Limb (tissue), 2 donors: Measurements from ENCODE around the gene LCN15.
A peak's percentile ranks its signal among the peaks of the same experiment; 100 is the strongest.

Source experiments
- DNase-seq, 2 donors: peaks; one replicate each; pipeline ENCODE4 v3.0.0-alpha.2; 2016; ENCODE audit errors: extremely low spot score in 2 of 2

Gene LCN15

GRCh38 chr9:136740971-136741882, 23.1 kb downstream of the LCN15 start:
- no peak for DNase-seq

DNA sequence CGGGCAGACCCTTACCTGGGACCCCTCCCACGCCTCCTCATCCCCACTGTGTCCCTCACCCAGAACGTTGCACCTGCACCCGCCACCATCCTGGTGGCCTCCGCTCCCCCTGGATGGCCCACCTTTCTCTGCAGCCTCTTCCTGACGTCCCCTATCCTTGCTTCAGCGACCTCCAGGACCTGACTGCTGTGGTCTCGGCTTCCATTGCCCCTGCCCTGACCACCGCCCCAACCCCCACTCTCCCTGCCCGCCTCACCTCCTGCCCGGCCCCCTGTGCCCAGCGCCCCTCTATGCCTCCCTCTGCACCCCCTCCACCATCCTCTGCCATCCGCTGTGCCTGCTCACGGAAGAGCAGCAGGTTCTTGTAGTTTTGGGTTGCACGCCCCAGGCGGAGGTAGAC, 23.8 kb downstream of the LCN15 start:
- no peak for DNase-seq

DNA sequence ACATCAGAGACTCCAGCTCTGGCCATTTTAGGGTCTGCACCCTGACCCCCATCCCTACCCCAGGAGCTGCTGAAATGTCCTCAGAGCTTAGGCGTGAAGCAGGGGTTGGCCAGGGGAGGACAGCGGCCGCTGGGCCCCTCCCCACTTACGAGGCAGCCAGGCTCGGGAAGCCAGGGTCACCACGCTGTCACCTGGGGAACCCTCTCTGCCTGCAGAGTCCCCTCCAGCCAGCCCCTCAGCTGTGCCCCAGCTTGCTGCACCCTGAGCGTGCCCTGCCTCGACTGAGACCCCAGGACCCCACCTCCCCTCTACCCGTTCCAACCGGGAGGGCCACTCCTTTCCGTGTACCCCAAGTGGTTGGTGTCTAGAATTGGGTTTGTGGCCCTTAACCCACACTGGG, 24.2 kb downstream of the LCN15 start:
- DNase-seq: no peak

DNA sequence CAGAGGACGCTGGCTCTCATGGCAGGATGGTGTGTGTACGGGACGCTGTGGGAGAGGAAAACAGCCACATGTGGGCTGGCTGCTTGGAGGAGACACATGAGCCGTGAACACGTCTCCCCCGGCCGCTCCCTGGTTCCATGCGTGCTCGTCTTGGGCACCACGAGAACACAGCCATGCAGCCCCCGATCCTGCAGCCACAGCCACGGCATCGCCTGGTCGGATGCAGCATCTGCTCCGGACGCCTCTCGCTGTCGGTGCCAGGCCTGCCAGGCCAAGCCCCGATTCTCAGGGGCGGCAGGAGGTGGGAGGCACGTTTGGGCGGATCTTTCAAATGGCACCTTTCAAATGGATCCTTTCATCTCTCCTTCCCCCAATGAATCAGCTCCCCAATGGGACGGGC, 24.8 kb downstream of the LCN15 start:
- no peak for DNase-seq

DNA sequence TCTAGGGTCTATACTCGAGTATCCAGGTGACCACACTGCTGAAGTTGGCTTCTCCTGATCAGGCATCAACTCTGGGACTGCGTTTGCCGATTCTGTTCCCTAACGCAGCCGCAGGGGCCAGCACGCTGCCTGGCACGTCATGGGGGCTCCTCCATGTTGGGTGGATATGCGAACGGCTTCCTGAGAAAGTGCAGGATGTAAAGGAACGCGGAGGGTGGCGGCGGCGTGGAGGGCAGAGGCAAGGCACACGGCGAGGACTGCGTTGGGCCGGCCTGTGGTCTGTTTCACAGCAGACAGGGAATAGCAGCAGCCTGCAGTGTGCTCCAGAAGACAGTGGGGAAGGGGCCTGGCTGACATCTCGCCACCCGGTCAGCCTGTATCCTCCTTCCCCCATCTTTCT, 25.4 kb downstream of the LCN15 start:
- no peak for DNase-seq

DNA sequence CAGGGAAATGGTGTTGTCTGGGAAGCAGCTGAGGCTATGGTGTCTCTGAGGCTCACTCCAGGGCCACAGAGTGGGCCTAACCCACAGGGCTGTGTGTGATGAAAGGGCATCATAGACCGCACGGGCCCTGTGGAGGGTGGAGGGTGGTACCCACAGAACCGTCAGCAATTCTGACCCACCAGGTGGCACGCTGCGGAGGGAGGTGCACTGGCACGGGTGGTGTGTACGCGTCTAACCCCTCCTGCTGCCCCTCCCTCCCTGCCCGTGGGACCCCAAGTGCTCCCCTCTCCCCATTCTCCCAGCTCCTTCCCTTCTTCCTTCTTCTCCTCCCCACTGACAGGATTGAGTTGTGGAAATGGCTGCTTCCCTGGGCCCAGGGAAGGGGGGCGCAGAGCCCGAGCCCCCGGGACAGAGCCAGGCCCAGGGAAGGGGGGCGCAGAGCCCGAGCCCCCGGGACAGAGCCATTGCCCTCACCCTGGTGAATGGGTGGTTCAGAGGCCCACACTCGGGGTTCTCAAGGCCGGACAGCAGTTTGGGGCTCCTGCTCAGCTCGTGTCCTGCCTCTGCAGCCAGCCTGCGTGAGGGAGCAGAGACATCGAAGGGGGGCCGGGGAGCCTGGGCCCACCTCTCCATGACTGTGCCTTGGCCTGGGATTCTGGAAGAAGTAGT, 28.4 kb downstream of the LCN15 start:
- no peak for DNase-seq

- DNase-seq: no peak
Observed at GRCh38 chr9:136734837-136735496, 29.4 kb downstream of the LCN15 start.

- no peak for DNase-seq
Observed at GRCh38 chr9:136733611-136734010, 30.7 kb downstream of the LCN15 start.

- DNase-seq: no peak
Observed at GRCh38 chr9:136732444-136733178, 31.7 kb downstream of the LCN15 start.

DNA sequence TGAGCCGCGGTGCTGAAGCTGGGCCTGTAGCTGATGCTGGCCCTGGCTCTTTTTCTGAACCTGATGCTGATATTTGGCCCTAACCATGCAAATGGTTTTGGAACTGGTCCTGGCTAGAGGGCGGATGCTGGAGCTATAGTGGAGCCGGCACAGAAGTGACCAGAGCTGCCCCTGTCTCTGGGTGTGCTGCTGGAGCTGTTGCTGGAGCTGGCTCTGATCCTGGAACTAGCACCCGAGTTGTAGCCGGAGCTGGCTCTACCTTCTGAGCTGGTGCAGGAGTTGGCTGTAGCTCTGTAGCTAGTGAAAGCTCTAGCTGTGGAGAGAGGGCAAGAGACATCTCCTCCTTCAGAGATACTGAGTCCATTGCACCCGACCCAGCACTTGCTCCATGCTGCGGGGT, 34.4 kb downstream of the LCN15 start:
- no peak for DNase-seq

DNA sequence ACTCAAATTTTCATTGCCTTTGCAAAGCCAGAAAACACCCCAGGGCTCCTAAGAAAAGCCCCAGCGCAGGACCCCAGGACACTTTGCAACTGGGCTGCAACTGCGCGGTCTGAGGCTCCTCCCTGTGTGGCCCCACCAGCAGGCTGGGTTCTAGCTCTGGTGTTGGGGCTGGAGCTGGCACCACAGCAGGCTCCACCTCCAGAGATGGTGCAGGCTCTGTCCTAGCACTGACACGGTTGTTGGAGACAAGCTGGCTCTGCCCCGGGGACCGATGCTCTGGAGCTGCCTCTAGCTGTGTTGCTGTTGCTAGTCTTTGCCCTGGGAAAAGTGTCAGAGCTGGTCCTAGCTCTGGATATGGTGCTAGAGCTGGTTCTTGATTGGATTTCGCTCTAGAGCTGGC, 35.2 kb downstream of the LCN15 start:
- no peak for DNase-seq

GRCh38 chr9:136728548-136729123, 35.7 kb downstream of the LCN15 start:
- DNase-seq: no peak

DNA sequence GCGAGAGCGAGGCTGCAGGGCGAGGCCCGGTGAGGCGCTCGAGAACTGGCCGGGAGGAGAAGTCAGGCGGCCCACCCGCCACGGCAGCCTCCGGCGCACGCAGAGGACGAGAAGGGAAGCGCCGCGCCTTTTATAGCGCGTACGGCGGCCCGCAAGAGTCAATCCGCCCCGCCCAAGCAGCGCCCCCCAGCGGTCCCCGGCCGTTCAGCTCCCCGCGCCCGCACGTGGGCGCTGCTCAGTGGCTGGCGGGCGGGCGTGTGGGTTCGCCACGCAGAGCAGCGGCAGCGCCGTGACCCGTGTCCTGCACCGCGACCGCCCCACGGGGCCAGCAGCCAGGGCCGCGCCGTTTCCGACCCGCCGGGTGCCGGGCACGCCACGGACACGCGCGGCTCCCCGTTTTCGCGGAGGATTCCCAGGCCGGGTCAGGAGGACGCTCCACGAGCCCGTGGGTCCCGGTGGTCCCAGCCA, 36.2 kb downstream of the LCN15 start:
- DNase-seq: peak; percentile 82 to 95

DNA sequence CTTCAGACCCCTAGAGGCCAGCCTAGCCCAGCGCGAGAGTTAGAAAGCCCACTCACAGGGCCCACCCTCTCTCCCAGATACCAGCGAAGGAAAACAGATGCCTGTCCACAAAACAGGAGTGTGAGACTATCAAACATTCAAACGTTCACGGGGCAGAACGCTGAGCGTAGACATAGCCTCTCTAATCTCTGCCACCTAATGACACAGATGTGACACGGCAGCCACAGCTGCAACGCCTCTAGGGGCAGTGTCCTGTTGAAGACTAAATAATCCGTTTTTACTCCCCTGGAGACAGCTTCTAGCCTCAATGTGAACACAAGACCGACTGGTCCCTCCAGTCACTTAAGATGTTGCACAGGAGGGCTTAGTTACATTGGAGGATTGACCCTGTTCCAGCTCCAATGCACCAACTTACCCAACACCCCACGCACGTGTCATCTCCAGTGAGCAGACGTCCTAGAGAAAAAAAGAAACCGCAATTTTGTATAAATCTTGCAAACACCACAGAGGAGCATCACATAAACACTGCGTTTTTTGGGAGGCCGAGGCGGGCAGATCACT, 37.6 kb downstream of the LCN15 start:
- DNase-seq: no peak

DNA sequence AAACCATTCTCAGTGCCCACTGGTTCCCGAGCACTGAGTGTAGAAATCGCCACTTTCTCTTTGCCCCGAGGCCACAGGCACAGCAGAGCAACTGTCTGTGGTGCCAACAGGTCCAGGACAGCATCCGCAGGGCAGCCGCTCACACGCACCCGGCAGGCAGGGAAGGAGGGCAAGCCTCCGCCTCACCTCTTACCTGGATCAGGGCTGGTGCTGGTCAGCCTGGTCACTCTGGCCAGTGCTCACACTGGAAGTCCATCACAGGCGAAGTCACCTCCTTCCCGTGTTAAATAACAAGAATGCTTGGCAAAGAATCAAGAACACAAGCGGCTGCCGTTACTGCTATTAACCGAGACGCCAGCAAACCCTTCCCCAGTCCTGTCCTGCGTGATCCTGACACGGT, 38.2 kb downstream of the LCN15 start:
- DNase-seq: no peak

DNA sequence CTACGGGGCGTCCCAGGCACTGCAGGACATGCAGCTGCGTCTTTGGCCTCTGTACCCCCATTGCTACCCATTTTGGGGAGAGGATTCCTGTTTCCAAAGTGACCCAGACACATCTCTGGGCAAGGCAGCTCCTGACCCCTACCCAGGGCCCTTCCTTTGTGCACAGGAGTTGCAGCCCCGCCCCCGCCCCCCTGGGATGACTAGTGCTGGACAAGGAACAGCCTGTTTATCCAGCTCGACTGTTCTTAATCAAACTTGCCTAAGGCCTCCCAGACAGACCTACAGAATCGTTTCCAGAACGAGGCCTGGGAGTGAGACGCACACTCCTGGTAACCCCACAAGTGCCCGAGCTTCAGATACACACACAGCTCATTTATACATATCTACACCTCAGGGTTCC, 38.7 kb downstream of the LCN15 start:
- DNase-seq: no peak

DNA sequence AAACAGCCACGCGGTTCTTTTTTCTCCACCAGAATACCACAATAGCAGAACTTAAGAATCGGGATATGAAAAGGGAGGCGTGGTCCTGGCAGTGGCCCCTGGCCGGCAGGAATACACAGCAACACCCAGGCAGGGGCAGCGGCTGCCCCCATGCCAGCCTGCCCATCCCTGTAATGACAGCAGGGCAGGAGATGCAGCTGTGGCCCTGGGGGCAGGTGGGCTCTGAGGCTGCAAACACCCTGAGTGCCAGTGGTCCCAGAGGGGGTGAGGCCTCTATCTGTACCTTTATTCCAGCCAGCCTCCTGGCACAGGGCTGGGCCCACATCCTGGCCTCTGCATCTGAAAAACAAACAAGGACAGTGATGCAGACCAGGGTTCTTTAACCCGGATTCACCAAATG, 39.5 kb downstream of the LCN15 start:
- DNase-seq: no peak

DNA sequence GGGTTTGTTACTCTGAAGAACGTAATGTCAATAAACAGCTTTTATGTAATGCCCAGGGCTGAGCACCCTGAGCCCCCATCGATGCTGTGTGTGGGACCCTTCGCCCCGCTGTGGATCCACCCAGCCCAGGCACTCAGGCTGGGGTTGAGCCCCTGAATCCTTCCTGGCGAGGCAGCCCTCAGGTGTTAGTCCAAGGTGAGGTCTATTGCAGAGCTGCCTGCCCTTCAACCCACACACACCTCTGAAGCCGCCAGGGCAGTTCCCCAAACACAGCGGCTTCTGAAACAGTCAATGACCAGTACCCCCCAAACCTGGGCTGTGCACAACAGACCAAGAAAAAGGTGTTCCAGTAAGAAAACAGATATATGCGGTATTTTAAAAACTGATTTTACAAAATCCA, 40.3 kb downstream of the LCN15 start:
- DNase-seq: no peak

GRCh38 chr9:136723362-136723976, 40.8 kb downstream of the LCN15 start:
- no peak for DNase-seq

- no peak for DNase-seq
Observed at GRCh38 chr9:136722969-136723356, 41.4 kb downstream of the LCN15 start.
